ENCODE measurements around the gene CACNA1B. TPM values are rescaled to one million over a fixed set of nuclear protein-coding genes. Genes with fewer than 3 reads are reported as not detected.
A peak's percentile ranks its signal among the peaks of the same experiment; 100 is the strongest.

Gene CACNA1B
- total and polyA plus RNA-seq, 8 donors = 0.16 to 1.3 (median 0.31) TPM

DNA sequence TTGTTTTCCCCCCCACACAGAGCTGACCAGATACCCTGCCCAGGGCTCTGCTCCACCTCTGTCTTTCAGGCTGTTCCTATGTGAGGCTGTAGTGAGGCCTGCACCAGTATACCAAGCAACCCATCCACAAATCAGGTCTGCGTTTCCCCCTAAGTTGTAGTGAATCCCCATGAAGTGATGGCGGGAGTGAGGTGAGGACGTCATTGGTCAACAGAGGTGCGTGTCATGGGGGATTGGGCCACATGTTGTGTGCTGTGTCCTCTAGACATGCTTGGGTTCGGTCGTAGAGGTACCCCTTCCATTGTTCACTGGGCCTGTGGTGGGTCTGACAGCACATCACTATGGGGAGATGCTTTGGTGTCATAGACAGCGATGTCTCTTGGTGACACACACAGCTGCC, 184.6 kb downstream of the CACNA1B start:
- ATAC-seq (no peak), DNase-seq (peak in 1 of 6 donors; percentile 22), FAIRE-seq (no peak)
- Histone ChIP-seq H3K4me1 (no peaks in the 10 kb centered on the region), H3K9me3 (no peaks in the 10 kb centered on the region), H3K27ac (no peak overlapping the region), H3K36me3 (no peaks in the 10 kb centered on the region), H3K27me3 (no peaks in the 10 kb centered on the region), H3K4me3 (no peak overlapping the region)
- WGBS, 2 donors = 82 to 85% methylated on average over 7 of the region's 7 CpGs
- TF ChIP-seq, protein P1, sequence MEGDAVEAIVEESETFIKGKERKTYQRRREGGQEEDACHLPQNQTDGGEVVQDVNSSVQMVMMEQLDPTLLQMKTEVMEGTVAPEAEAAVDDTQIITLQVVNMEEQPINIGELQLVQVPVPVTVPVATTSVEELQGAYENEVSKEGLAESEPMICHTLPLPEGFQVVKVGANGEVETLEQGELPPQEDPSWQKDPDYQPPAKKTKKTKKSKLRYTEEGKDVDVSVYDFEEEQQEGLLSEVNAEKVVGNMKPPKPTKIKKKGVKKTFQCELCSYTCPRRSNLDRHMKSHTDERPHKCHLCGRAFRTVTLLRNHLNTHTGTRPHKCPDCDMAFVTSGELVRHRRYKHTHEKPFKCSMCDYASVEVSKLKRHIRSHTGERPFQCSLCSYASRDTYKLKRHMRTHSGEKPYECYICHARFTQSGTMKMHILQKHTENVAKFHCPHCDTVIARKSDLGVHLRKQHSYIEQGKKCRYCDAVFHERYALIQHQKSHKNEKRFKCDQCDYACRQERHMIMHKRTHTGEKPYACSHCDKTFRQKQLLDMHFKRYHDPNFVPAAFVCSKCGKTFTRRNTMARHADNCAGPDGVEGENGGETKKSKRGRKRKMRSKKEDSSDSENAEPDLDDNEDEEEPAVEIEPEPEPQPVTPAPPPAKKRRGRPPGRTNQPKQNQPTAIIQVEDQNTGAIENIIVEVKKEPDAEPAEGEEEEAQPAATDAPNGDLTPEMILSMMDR (IDR thresholded peaks at IDR 0.05) = no peak
- intact Hi-C loops (cut with DNase I) = no loop called here

DNA sequence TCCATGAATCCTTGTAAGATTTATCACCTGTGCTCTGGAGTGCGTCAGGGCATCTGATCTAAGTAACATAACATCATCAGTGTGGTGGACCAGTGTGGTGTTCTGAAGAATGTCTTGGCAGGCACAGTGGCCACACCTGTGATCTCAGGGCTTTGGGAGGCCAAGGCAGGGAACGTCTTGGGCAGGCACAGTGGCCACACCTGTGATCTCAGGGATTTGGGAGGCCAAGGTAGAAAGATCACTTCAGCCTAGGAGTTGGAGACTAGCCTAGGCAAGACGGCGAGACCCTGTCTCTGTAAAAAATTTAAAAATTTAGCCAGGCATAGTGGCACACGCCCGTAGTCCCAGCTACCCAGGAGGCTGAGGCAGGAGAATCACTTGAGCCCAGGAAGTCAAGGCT, 185.5 kb downstream of the CACNA1B start:
- FAIRE-seq = no peak
- no peak for ATAC-seq
- Histone ChIP-seq H3K4me3 (no peak overlapping the region), H3K36me3 (no peaks in the 10 kb centered on the region), H3K4me1 (no peaks in the 10 kb centered on the region), H3K27me3 (no peaks in the 10 kb centered on the region), H3K27ac (no peak overlapping the region), H3K9me3 (no peaks in the 10 kb centered on the region)
- intact Hi-C loops (cut with DNase I) = no loop called here
- peak in 1 of 6 donors; percentile 19 for DNase-seq
- WGBS, 2 donors = 68 to 82% methylated on average over 6 of the region's 6 CpGs
- TF ChIP-seq, protein P1 (IDR thresholded peaks at IDR 0.05) = no peak

DNA sequence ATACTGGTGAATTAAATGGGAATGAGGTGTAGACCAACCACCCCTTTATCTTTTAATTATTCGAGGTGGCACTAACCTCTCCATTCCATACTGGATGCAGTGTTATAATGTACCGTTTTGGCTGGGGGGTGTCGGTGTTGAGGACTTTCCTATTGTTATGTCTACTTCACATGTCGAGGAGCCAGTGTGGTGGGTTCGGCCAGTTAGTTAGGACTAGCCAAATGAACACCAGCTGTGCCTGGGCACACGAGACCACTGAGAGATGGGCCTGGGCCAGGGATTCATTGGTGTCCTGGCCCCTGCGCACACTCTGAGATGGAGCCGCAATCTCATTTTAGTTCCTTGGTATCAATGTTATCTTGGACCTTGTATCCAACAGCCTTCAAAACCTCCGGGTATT, 186.2 kb downstream of the CACNA1B start:
- H3K27ac ChIP-seq = no peak overlapping the region
- H3K4me3 ChIP-seq = no peak overlapping the region
- WGBS, 2 donors = 63 to 66% methylated on average over 9 of the region's 9 CpGs
- no peaks in the 10 kb centered on the region for H3K27me3 ChIP-seq
- DNase-seq = peak in 1 of 6 donors; percentile 20
- H3K36me3 ChIP-seq = no peaks in the 10 kb centered on the region
- intact Hi-C loops (cut with DNase I) = no loop called here
- TF ChIP-seq, protein P1 (IDR thresholded peaks at IDR 0.05) = no peak
- no peak for FAIRE-seq
- H3K4me1 ChIP-seq = no peaks in the 10 kb centered on the region
- no peak for ATAC-seq
- H3K9me3 ChIP-seq = no peaks in the 10 kb centered on the region

DNA sequence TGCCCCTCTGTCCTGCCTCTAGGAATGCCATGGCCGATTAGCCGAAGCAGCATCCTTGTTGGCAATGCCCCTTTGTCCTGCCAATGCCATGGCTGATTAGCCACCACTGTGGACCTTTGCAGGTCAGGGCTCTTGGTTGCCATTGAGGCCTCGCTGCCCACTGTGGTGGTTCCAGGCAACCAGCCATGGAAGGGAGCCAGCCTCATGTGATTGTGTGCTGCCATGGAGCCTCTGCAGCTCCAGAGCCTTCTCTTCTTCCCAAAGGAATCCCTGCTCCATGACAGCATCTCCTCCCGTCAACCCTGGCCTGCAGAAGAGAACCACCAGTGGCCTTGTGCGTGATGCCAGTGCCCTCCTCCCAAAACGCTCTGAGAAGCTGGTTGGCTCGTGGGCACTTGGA, 187.0 kb downstream of the CACNA1B start:
- Histone ChIP-seq H3K27ac (no peak overlapping the region), H3K36me3 (no peaks in the 10 kb centered on the region), H3K9me3 (no peaks in the 10 kb centered on the region), H3K4me3 (no peak overlapping the region), H3K4me1 (no peaks in the 10 kb centered on the region), H3K27me3 (no peaks in the 10 kb centered on the region)
- TF ChIP-seq, protein P1 (IDR thresholded peaks at IDR 0.05) = no peak
- ATAC-seq (no peak), FAIRE-seq (no peak), DNase-seq (peak in 2 of 6 donors; percentile 10 to 31)
- WGBS, 2 donors = 67 to 78% methylated on average over 7 of the region's 7 CpGs
- intact Hi-C loops (cut with DNase I) = no loop called here

DNA sequence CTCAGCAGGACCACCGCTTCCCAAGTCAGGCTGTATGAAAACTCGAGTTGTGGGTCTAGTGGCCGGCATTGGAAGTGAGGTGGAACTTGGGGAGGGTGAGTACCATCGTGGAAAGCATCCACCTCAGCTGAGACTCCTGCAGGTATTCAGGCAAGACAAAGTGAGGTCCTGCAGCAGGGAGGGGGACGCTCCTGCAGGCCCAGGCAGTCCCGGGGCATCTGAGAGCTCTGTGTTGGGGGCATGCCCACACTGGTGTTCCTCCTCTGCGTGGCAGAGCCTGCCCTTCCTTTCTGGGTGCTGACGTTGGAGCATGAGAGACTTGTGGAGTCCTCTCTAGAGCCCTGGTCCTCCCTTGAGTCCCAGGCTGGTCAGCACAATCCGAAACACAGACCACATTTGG, 187.7 kb downstream of the CACNA1B start:
- TF ChIP-seq, protein P1 (IDR thresholded peaks at IDR 0.05) = no peak
- Histone ChIP-seq H3K36me3 (no peaks in the 10 kb centered on the region), H3K4me1 (no peaks in the 10 kb centered on the region), H3K9me3 (no peaks in the 10 kb centered on the region), H3K27me3 (no peaks in the 10 kb centered on the region), H3K27ac (no peak overlapping the region), H3K4me3 (no peak overlapping the region)
- 52 to 77% methylated on average over 9 of the region's 9 CpGs for WGBS, 2 donors
- no peak for FAIRE-seq
- peak in 2 of 6 donors; percentile 10 to 35 for DNase-seq
- intact Hi-C loops (cut with DNase I) = no loop called here
- no peak for ATAC-seq

Measured in pancreas (tissue), 10 donors.